HS-5 (cell line): ENCODE data around the gene RIPOR3.
"Not testable (repeated sequence)": the region's sequence is repeated elsewhere in the genome, so short reads cannot be mapped to it uniquely, and the experiment has no call there.

Experiments used
- DNase-seq: peaks from one replicate; pipeline ENCODE4 v3.0.0-alpha.2; 2012; ENCODE audit warnings: low read depth

The RIPOR3 gene

DNA sequence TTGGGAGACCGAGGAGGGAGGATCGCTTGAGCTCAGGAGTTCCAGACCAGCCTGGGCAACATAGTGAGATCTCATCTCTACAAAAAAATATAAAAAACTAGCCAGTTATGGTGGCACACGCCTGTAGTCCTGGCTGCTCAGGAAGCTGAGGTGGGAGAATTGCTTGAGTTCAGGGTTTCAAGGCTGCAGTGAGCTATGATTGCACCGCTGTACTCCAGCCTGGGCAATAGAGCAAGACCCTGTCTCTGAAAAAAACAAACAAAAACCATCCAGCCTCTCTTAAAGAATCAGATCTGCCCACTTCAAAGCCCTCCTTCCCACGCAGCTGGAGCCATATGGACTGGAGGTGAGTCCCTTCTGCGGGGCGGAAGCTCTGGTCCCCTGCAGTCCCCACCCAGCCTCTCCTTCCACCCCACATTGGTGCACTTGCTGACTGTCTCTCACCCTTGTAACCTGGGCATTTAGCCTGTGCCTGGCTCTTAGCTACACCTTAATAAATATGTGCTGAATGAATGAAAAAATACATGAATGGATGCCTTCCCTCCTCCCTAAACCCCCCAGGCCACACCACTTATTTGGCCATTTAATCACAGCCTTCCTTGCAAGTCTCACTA, 32.9 kb upstream of the RIPOR3 start:
- DNase-seq = no peak

GRCh38 chr20:50723672-50724071, 32.3 kb upstream of the RIPOR3 start:
- no peak for DNase-seq

GRCh38 chr20:50722424-50723155, 31.2 kb upstream of the RIPOR3 start:
- DNase-seq = no peak

- no peak for DNase-seq
Measured at GRCh38 chr20:50721881-50722281, 30.5 kb upstream of the RIPOR3 start.

GRCh38 chr20:50720582-50720981, 29.2 kb upstream of the RIPOR3 start:
- DNase-seq = no peak

GRCh38 chr20:50720026-50720425, 28.7 kb upstream of the RIPOR3 start:
- no peak for DNase-seq

DNA sequence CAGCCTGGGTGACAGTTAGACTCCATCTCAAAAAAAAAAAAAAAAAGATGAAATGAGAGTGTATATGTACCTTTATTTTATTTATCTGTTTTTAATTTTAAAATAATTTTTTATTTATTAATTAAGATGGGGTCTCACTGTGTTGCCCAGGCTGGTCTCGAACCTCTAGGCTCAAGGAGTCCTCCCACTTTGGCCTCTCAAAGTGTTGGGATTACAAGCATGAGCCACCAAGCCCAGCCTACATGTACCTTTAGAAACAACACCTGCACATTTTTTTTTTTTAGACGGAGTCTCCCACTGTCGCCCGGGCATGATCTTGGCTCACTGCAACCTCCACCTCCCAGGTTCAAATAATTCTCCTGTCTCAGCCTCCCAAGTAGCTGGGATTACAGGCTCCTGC, 28.0 kb upstream of the RIPOR3 start:
- no peak for DNase-seq

DNA sequence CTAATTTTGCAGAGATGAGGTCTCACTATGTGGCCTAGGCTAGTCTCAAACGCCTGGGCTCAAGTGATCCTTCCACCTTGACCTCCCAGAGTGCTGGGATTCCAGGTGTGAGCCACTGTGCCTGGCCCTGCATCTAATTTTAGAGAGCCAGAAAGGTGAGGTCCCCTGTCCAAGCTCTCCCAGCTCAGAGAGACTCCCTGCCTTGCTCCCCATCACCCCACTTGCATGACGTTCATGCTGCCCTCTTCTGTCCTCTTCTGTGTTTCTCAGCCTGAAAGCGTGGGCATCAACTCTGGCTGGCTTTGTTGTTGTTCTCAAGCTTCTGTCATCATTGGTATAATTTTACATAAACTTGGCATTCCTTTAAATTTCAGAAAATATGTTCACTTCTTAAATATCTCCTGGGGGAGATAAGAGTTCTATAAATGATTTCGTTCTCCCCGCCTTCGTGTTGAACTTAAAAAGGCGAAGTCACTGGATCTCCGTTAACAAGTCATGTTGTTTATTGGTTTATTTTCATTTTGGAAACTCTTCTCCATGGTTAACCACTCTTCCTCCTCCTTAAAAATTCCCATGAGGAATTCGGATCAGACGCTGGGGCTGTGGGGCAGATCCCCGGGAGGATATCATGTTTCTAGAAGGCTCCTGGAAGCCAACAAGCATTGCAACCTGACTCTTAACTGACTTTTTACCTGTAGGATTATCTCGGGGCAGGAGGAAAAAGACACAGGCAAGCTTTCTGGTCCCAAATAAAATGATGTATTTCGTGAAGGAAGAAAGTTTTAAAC, 26.8 kb upstream of the RIPOR3 start:
- no peak for DNase-seq

- no peak for DNase-seq
Measured at GRCh38 chr20:50717312-50717711, 26.0 kb upstream of the RIPOR3 start.

- no peak for DNase-seq
Measured at GRCh38 chr20:50716518-50716917, 25.2 kb upstream of the RIPOR3 start.

- no peak for DNase-seq
Measured at GRCh38 chr20:50715694-50716093, 24.4 kb upstream of the RIPOR3 start.

GRCh38 chr20:50714426-50714825, 23.1 kb upstream of the RIPOR3 start:
- DNase-seq = not testable (repeated sequence)

DNA sequence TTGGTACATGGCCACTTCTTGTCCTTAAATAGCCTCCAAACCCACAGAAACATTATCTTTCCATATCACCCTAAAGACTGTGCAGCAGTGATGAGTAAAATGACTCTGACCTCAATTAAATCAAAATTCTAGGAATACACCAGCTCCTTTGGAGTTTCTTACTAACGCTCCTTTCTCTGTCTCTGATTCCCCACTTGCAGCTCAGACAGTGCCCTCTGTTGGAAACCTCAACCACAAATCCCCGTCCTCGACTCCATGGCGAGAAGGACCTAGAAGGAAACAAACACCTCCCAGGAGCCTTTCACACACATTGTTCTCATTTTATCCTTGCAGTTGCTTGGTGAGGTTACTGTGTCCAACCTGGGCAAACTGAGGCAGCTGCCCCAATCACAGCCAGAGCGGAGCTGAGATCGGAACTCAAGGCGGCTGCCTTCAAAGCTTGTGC, 22.3 kb upstream of the RIPOR3 start:
- no peak for DNase-seq

DNA sequence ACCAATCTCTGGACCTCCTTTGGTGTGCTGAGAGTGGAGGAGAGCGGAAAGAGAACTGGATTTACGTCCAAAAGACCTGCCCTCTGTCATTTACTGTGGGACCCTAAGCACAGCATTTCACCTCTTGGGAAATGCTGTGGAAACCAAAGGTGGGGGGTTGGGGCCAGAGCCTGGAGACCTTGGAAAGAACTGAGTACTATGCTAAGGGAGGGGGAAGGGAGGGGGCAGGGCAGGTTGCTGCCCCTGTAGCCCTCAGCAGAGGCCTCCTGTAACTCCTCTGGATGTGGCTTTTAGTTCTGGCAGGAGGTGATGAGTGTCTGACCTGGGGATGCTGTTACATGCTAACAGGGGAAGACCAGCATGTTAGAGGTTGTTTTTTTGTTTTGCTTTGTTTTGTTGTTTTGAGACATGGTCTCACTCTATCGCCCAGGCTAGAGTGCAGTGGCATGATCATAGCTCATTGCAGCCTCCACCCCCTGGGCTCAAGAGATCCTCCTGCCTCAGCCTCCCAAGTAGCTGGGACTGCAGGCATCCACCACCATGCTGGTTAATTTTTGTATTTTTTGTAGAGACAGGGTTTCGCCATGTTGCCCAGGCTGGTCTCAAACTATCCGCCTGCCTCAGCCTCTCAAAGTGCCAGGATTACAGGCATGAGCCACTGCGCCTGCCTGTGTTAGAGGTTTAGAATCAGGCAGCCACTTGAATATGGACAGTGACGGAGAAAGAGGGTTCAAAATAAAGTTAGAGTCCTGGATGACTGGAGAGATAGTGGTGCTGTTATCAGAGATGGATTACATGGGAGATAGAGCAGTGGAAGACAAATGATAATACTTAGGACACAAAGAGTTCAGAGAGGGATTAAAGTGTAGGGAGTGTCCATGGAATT, 21.7 kb upstream of the RIPOR3 start:
- DNase-seq = no peak

GRCh38 chr20:50711113-50711825, 19.9 kb upstream of the RIPOR3 start:
- DNase-seq = no peak

DNA sequence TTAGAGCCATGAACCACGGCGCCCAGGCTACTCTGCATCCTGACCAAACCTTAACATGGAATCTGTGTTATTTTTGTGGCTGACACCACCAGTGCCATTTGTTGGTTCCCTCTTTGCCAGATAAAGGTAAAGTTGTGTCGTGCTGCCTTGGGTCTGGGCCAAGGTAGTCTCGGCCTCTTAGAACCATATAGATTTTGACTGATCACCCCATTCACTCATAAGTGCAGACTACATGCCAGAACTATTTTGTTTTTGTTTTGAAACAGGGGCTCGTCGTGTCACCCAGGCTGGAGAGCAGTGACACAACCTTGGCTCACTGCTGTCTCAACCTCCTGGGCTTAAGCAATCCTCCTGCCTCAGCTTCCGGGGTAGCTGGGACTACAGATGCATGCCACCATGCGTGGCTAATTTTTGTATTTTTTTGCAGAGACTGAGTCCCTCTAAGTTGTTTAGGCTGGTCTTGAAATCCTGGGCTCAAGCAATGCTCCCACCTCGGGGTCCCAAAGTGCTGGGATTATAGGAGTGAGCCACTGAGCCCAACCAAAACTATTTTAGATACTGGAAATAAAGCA, 19.2 kb upstream of the RIPOR3 start:
- peak; percentile 86 for DNase-seq

- no peak for DNase-seq
Measured at GRCh38 chr20:50709636-50709973, 18.3 kb upstream of the RIPOR3 start.

DNA sequence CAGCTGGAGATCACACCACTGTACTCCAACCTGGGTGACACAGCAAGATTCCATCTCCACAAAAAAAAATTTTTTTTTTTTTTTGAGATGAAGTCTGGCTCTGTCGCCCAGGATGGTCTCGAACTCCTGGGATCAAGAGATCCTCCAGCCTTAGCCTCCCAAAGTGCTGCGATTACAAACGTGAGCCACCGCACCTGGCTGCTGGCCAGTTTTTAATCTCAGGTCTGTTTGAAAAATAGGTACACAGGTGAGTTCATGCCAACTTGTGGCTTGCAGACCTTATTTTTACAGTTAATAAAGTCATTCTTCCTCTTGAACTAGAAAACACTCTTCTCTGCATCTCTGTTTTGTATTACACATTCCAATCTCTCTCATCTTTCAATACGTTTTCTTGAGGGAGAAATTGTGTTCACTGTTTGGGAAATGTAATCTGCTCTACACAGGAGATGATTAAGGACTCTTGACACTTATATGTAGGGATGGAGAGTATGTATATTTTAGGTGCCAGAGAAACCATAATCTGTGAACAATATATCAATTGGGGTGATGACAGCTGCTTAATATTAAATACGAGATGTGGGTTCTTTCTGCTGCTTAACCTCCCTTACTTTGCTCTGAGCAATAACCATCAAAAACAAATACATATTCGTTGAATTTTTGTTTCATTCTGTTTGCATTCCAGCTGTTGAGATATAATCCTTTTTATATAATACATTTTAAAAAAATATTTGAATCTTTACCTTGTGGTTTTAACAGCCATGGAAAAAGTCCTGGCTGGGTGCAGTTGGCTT, 17.7 kb upstream of the RIPOR3 start:
- DNase-seq = no peak

GRCh38 chr20:50704971-50705370, 13.6 kb upstream of the RIPOR3 start:
- no peak for DNase-seq

- no peak for DNase-seq
Measured at GRCh38 chr20:50704514-50704913, 13.2 kb upstream of the RIPOR3 start.
